HepG2 (cell line): Measurements from ENCODE around the gene DDX28. TPM values are rescaled to one million over a fixed set of nuclear protein-coding genes. Genes with fewer than 3 reads are reported as not detected.

Source experiments
- KLF16 ChIP-seq, 2 experiments: sonication (generic) in 1 of 2; formaldehyde crosslinking in 1 of 2; IDR thresholded peaks; 2 replicates each; pipeline versions ENCODE4 v1.6.1 to v1.8.0; 2016 to 2023; ENCODE audit warnings: missing genetic modification reagents in 2 of 2, missing compliant biosample characterization in 1 of 2
- KLF9 ChIP-seq: IDR thresholded peaks from 2 replicates; pipeline ENCODE4 v1.6.1; 2016; ENCODE audit warnings: low read depth
- MAZ ChIP-seq, 2 experiments: sonication (generic) in 1 of 2; formaldehyde crosslinking in 1 of 2; IDR thresholded peaks; 2 replicates each; pipeline versions ENCODE4 v1.5.0 to v1.6.1; 2012 to 2020; ENCODE audit warnings: low read depth in 2 of 2, mild to moderate bottlenecking in 2 of 2, borderline replicate concordance in 1 of 2, improper control_type of control experiment in 1 of 2, low read length in 1 of 2, missing genetic modification reagents in 1 of 2, moderate library complexity in 1 of 2
- MBD4 ChIP-seq: IDR thresholded peaks from 2 replicates; pipeline ENCODE4 v1.6.1; 2012; ENCODE audit warnings: low read length, inconsistent platforms, borderline replicate concordance
- MTA1 ChIP-seq: sonication (generic); formaldehyde crosslinking; IDR thresholded peaks from 2 replicates; pipeline ENCODE4 v1.4.0; 2020; ENCODE audit warnings: missing genetic modification reagents, mild to moderate bottlenecking, borderline replicate concordance
- MYC ChIP-seq: sonication (generic); formaldehyde crosslinking; IDR thresholded peaks from 2 replicates; pipeline ENCODE4 v1.9.0; 2021; ENCODE audit warnings: missing genetic modification reagents, borderline replicate concordance
- RAD21 ChIP-seq: fragments of 450-650 bp; formaldehyde crosslinking; IDR thresholded peaks from 2 replicates; pipeline ENCODE4 v1.5.0; 2020; ENCODE audit warnings: mild to moderate bottlenecking
- REL ChIP-seq: sonication (generic); formaldehyde crosslinking; conservative IDR thresholded peaks from 2 replicates; pipeline ENCODE4 v1.8.0; 2022; ENCODE audit warnings: mild to moderate bottlenecking, missing genetic modification reagents, moderate library complexity
- RNF2 ChIP-seq: fragments of 450-650 bp; conservative IDR thresholded peaks from 2 replicates; pipeline ENCODE4 v1.6.1; 2016; ENCODE audit warnings: low read depth
- ZNF263 ChIP-seq: sonication (generic); formaldehyde crosslinking; IDR thresholded peaks from 2 replicates; pipeline ENCODE4 v1.4.0; 2020; ENCODE audit warnings: missing genetic modification reagents
- ZNF367 ChIP-seq: sonication (generic); formaldehyde crosslinking; IDR thresholded peaks from 2 replicates; pipeline ENCODE4 v1.4.0; 2020; ENCODE audit warnings: missing genetic modification reagents, borderline replicate concordance
- ZNF501 ChIP-seq: sonication (generic); formaldehyde crosslinking; IDR thresholded peaks from 2 replicates; pipeline ENCODE4 v1.5.1; 2020; ENCODE audit warnings: mild to moderate bottlenecking, moderate library complexity, missing genetic modification reagents
- ZNF713 ChIP-seq: sonication (generic); formaldehyde crosslinking; IDR thresholded peaks from 2 replicates; pipeline ENCODE4 v1.4.0; 2020; ENCODE audit warnings: mild to moderate bottlenecking, missing genetic modification reagents
- ZNF737 ChIP-seq: sonication (generic); formaldehyde crosslinking; IDR thresholded peaks from 2 replicates; pipeline ENCODE4 v1.5.0; 2020; ENCODE audit warnings: missing genetic modification reagents, mild to moderate bottlenecking, borderline replicate concordance
- polyA plus RNA-seq, 8 experiments: library from polyadenylated mRNA; depleted of rRNA in 3 of 8; stranded (reverse) in 7 of 8; unstranded in 1 of 8; fragments of >200 nt; fragmentation: Illumina TruSeq in 4 of 8; extraction: Trizol in 4 of 8; gene quantifications; 2 replicates each; pipeline versions ENCODE4 v1.2.1 to v1.2.3, GENCODE V29; 2011 to 2016; ENCODE audit warnings: low read depth in 4 of 8, missing spikeins in 1 of 8, mixed read lengths in 1 of 8; ENCODE audit not compliant: insufficient read depth in 1 of 8
- total RNA-seq, 5 experiments: library from RNA; depleted of rRNA; stranded (reverse); fragments of >200 nt; fragmentation: Illumina TruSeq; extraction: Trizol; gene quantifications; 2 replicates each; pipeline ENCODE4 v1.2.3, GENCODE V29; 2016; ENCODE audit warnings: low read depth in 1 of 5
- TF ChIP-seq, protein P1 (sequence below), 2 experiments: sonication (generic) in 1 of 2; formaldehyde crosslinking in 1 of 2; IDR thresholded peaks; 2 replicates each; pipeline versions ENCODE4 v1.4.0 to v1.6.1; 2018 to 2020; ENCODE audit warnings: missing genetic modification reagents in 2 of 2, borderline replicate concordance in 1 of 2, low read depth in 1 of 2, mild to moderate bottlenecking in 1 of 2, missing biosample characterization in 1 of 2
- TF ChIP-seq, protein P2 (sequence below): sonication (generic); formaldehyde crosslinking; IDR thresholded peaks from 2 replicates; pipeline ENCODE4 v1.5.0; 2020; ENCODE audit warnings: mild to moderate bottlenecking, missing genetic modification reagents, moderate library complexity
- TF ChIP-seq, protein P3 (sequence below): sonication (generic); formaldehyde crosslinking; IDR thresholded peaks from 2 replicates; pipeline ENCODE4 v1.5.1; 2020; ENCODE audit warnings: missing genetic modification reagents, mild to moderate bottlenecking, borderline replicate concordance
- TF ChIP-seq, protein P4 (sequence below): sonication (generic); formaldehyde crosslinking; IDR thresholded peaks from 2 replicates; pipeline ENCODE4 v1.4.0; 2020; ENCODE audit warnings: missing genetic modification reagents
- TF ChIP-seq, protein P5 (sequence below): IDR thresholded peaks from 2 replicates; pipeline ENCODE4 v1.6.1; 2016; ENCODE audit warnings: low read depth, borderline replicate concordance

Gene DDX28
- total and polyA plus RNA-seq, 2 of the 13 experiments (the other 11 are each of a cell fraction or from before 2014, with no cell fraction given), result 14.1 to 16.4 TPM

DNA sequence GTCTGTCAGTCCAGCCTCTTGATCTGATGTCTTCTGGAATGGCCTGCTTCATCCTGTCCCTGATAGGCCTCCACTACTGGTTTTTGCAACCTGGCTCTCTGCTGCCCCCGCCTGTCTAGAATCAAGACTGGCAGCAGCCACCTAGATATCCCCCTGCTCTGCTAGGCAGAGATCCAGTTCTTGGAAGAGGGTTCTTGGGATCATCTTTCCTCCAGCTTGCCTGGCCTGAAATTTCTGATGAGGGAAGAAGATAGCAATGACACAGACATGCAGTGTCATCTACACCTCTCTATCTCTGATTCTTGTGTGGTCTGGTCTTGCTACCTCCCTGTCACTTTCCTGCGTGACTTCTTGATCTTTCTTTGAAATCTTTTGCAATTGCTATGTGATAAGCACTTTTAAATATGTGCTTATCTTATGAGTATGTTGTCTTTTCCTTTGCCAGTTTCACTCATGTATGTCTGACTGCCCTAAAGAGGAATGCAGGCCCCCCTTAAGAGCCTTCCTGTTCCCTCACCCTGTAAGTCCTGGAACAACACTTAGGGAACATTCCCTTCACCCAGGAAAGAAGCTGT lies 41.8 kb upstream of the DDX28 start (continued):
- TF ChIP-seq, protein P1, sequence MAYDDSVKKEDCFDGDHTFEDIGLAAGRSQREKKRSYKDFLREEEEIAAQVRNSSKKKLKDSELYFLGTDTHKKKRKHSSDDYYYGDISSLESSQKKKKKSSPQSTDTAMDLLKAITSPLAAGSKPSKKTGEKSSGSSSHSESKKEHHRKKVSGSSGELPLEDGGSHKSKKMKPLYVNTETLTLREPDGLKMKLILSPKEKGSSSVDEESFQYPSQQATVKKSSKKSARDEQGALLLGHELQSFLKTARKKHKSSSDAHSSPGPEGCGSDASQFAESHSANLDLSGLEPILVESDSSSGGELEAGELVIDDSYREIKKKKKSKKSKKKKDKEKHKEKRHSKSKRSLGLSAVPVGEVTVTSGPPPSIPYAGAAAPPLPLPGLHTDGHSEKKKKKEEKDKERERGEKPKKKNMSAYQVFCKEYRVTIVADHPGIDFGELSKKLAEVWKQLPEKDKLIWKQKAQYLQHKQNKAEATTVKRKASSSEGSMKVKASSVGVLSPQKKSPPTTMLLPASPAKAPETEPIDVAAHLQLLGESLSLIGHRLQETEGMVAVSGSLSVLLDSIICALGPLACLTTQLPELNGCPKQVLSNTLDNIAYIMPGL (CRISPR knock-in tag; IDR thresholded peaks at IDR 0.05; ENCODE audit: borderline replicate concordance in 1 of 2, low read depth in 1 of 2), result peak; percentile 33 to 61; a peak in 1 of 4 replicates
- TF ChIP-seq RNF2 (no peak), ZNF263 (peak; percentile 49; the same call in 1 of the 2 replicates), ZNF737 (no peak), MTA1 (CRISPR knock-in tag) (no peak), MAZ (IDR thresholded peaks at IDR 0.05; ENCODE audit: borderline replicate concordance, low read depth, low read length) (no peak), MAZ (CRISPR knock-in tag; IDR thresholded peaks at IDR 0.05; ENCODE audit: low read depth) (no peak), ZNF367 (CRISPR knock-in tag) (no peak), ZNF713 (no peak), MYC (CRISPR knock-in tag) (peak; percentile 21; the same call in 1 of the 2 replicates), KLF9 (CRISPR knock-in tag) (0 out of 2 replicates have a peak, but pooled peaks have one; percentile 51), REL (CRISPR knock-in tag) (no peak), ZNF501 (CRISPR knock-in tag) (peak; percentile 64; the same call in 1 of the 2 replicates), KLF16 (CRISPR knock-in tag; IDR thresholded peaks at IDR 0.05) (peak in 1 of 2 experiments; percentile 46; a peak in 1 of 4 replicates), MBD4 (no peak), RAD21 (peak; percentile 86)
- TF ChIP-seq, protein P2, sequence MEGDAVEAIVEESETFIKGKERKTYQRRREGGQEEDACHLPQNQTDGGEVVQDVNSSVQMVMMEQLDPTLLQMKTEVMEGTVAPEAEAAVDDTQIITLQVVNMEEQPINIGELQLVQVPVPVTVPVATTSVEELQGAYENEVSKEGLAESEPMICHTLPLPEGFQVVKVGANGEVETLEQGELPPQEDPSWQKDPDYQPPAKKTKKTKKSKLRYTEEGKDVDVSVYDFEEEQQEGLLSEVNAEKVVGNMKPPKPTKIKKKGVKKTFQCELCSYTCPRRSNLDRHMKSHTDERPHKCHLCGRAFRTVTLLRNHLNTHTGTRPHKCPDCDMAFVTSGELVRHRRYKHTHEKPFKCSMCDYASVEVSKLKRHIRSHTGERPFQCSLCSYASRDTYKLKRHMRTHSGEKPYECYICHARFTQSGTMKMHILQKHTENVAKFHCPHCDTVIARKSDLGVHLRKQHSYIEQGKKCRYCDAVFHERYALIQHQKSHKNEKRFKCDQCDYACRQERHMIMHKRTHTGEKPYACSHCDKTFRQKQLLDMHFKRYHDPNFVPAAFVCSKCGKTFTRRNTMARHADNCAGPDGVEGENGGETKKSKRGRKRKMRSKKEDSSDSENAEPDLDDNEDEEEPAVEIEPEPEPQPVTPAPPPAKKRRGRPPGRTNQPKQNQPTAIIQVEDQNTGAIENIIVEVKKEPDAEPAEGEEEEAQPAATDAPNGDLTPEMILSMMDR, result peak; percentile 94
- TF ChIP-seq, protein P3, sequence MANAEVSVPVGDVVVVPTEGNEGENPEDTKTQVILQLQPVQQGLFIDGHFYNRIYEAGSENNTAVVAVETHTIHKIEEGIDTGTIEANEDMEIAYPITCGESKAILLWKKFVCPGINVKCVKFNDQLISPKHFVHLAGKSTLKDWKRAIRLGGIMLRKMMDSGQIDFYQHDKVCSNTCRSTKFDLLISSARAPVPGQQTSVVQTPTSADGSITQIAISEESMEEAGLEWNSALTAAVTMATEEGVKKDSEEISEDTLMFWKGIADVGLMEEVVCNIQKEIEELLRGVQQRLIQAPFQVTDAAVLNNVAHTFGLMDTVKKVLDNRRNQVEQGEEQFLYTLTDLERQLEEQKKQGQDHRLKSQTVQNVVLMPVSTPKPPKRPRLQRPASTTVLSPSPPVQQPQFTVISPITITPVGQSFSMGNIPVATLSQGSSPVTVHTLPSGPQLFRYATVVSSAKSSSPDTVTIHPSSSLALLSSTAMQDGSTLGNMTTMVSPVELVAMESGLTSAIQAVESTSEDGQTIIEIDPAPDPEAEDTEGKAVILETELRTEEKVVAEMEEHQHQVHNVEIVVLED (CRISPR knock-in tag), result no peak
- TF ChIP-seq, protein P4, sequence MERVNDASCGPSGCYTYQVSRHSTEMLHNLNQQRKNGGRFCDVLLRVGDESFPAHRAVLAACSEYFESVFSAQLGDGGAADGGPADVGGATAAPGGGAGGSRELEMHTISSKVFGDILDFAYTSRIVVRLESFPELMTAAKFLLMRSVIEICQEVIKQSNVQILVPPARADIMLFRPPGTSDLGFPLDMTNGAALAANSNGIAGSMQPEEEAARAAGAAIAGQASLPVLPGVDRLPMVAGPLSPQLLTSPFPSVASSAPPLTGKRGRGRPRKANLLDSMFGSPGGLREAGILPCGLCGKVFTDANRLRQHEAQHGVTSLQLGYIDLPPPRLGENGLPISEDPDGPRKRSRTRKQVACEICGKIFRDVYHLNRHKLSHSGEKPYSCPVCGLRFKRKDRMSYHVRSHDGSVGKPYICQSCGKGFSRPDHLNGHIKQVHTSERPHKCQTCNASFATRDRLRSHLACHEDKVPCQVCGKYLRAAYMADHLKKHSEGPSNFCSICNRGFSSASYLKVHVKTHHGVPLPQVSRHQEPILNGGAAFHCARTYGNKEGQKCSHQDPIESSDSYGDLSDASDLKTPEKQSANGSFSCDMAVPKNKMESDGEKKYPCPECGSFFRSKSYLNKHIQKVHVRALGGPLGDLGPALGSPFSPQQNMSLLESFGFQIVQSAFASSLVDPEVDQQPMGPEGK (CRISPR knock-in tag), result peak; percentile 19; the same call in 1 of the 2 replicates
- TF ChIP-seq, protein P5, sequence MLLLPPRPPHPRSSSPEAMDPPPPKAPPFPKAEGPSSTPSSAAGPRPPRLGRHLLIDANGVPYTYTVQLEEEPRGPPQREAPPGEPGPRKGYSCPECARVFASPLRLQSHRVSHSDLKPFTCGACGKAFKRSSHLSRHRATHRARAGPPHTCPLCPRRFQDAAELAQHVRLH (CRISPR knock-in tag), result 0 out of 2 replicates have a peak, but pooled peaks have one; percentile 26
